H9 (cell line): ENCODE results near the gene PYGO2. TPM values are rescaled to one million over a fixed set of nuclear protein-coding genes. Genes with fewer than 3 reads are reported as not detected.

Experiments
- DNase-seq: peaks from one replicate; pipeline ENCODE4 v3.0.0-alpha.2; 2017
- H2AFZ ChIP-seq: one replicate; pipeline ENCODE4 v1.6.1; 2013; ENCODE audit warnings: mild to moderate bottlenecking, low read length, control low read depth, moderate library complexity
- H2AK5ac ChIP-seq: 2 replicates; pipeline ENCODE4 v1.6.1; 2013; ENCODE audit warnings: low read length, control low read depth, mixed read lengths; ENCODE audit not compliant: insufficient read length
- H2BK120ac ChIP-seq: one replicate; pipeline ENCODE4 v1.6.1; 2013; ENCODE audit warnings: low read depth, mild to moderate bottlenecking, low read length, control low read depth, inconsistent platforms; ENCODE audit not compliant: poor library complexity, severe bottlenecking
- H2BK12ac ChIP-seq: 2 replicates; pipeline ENCODE4 v1.6.1; 2013; ENCODE audit warnings: low read length, control low read depth, mixed read lengths, low read depth; ENCODE audit not compliant: insufficient read length
- H2BK15ac ChIP-seq: 2 replicates; pipeline ENCODE4 v1.6.1; 2013; ENCODE audit warnings: low read depth, low read length, control low read depth
- H2BK20ac ChIP-seq: one replicate; pipeline ENCODE4 v1.6.1; 2013; ENCODE audit warnings: low read depth, mild to moderate bottlenecking, low read length, control low read depth, inconsistent platforms; ENCODE audit not compliant: poor library complexity, severe bottlenecking
- H2BK5ac ChIP-seq: 2 replicates; pipeline ENCODE4 v1.6.1; 2013; ENCODE audit warnings: low read length, control low read depth, mixed read lengths; ENCODE audit not compliant: insufficient read length
- H3K14ac ChIP-seq: 2 replicates; pipeline ENCODE4 v1.6.1; 2013; ENCODE audit warnings: low read length, control low read depth; ENCODE audit not compliant: insufficient read depth
- H3K18ac ChIP-seq: 2 replicates; pipeline ENCODE4 v1.6.1; 2013; ENCODE audit warnings: low read depth, mild to moderate bottlenecking, mixed read lengths, low read length, control low read depth; ENCODE audit not compliant: insufficient read length
- H3K23ac ChIP-seq: 2 replicates; pipeline ENCODE4 v1.6.1; 2013; ENCODE audit warnings: low read length, control low read depth, mixed read lengths, low read depth; ENCODE audit not compliant: insufficient read length
- H3K23me2 ChIP-seq: 2 replicates; pipeline ENCODE4 v1.6.1; 2013; ENCODE audit warnings: low read depth, mild to moderate bottlenecking, mixed read lengths, low read length, control low read depth; ENCODE audit not compliant: insufficient read length, poor library complexity, severe bottlenecking
- H3K27ac ChIP-seq: 2 replicates; pipeline ENCODE4 v1.5.1; 2013; ENCODE audit warnings: low read length, control low read depth, mixed read lengths, low read depth; ENCODE audit not compliant: insufficient read length
- H3K27me3 ChIP-seq: 2 replicates; pipeline ENCODE4 v1.6.1; 2013; ENCODE audit warnings: low read length, control low read depth, inconsistent platforms; ENCODE audit not compliant: insufficient read depth
- H3K4ac ChIP-seq: 2 replicates; pipeline ENCODE4 v1.6.1; 2013; ENCODE audit warnings: low read depth, mild to moderate bottlenecking, control low read depth, inconsistent platforms, low read length, moderate library complexity
- H3K4me1 ChIP-seq: 2 replicates; pipeline ENCODE4 v1.6.1; 2013; ENCODE audit warnings: low read length, control low read depth, inconsistent platforms; ENCODE audit not compliant: insufficient read depth
- H3K4me2 ChIP-seq: 2 replicates; pipeline ENCODE4 v1.6.1; 2013; ENCODE audit warnings: low read length, control low read depth, mixed read lengths; ENCODE audit not compliant: insufficient read length, insufficient read depth
- H3K56ac ChIP-seq: 2 replicates; pipeline ENCODE4 v1.6.1; 2013; ENCODE audit warnings: low read depth, mild to moderate bottlenecking, mixed read lengths, low read length, control low read depth; ENCODE audit not compliant: insufficient read length
- H3K79me1 ChIP-seq: 2 replicates; pipeline ENCODE4 v1.6.1; 2013; ENCODE audit warnings: low read depth, mild to moderate bottlenecking, moderate library complexity, low read length, control low read depth, inconsistent platforms; ENCODE audit not compliant: insufficient read depth, poor library complexity, severe bottlenecking
- H3K79me2 ChIP-seq: 2 replicates; pipeline ENCODE4 v1.6.1; 2013; ENCODE audit warnings: low read length, control low read depth, inconsistent platforms; ENCODE audit not compliant: insufficient read depth
- H3K9ac ChIP-seq: 2 replicates; pipeline ENCODE4 v1.6.1; 2013; ENCODE audit warnings: low read length, control low read depth, mixed read lengths; ENCODE audit not compliant: insufficient read length; ENCODE audit errors: extremely low read depth
- H3K9me3 ChIP-seq: one replicate; pipeline ENCODE4 v1.6.1; 2013; ENCODE audit warnings: low read depth, low read length, inconsistent platforms; ENCODE audit not compliant: control insufficient read depth
- H3T11ph ChIP-seq: one replicate; pipeline ENCODE4 v1.6.1; 2013; ENCODE audit warnings: mild to moderate bottlenecking, low read length, control low read depth, inconsistent platforms
- H4K20me1 ChIP-seq: one replicate; pipeline ENCODE4 v1.6.1; 2013; ENCODE audit not compliant: control insufficient read depth, insufficient read length, insufficient read depth
- H4K5ac ChIP-seq: 2 replicates; pipeline ENCODE4 v1.6.1; 2013; ENCODE audit warnings: low read depth, mild to moderate bottlenecking, mixed read lengths, low read length, control low read depth; ENCODE audit not compliant: insufficient read length
- H4K8ac ChIP-seq: replicated peaks from 2 replicates; pipeline ENCODE4 v1.6.1; 2013; ENCODE audit warnings: low read length, control low read depth, mixed read lengths, low read depth; ENCODE audit not compliant: insufficient read length
- H4K91ac ChIP-seq: 2 replicates; pipeline ENCODE4 v1.6.1; 2013; ENCODE audit warnings: low read depth, mild to moderate bottlenecking, moderate library complexity, mixed read lengths, low read length, control low read depth; ENCODE audit not compliant: insufficient read length
- H3K27ac Mint-ChIP-seq, 3 experiments: 2 replicates in 2 of 3; 3 replicates in 1 of 3; pipeline ENCODE4 v1.8.0; 2020 to 2021; ENCODE audit warnings: mixed read lengths in 3 of 3, mild to moderate bottlenecking in 1 of 3, moderate library complexity in 1 of 3
- H3K27me3 Mint-ChIP-seq: 2 replicates; pipeline ENCODE4 v1.8.0; 2021; ENCODE audit warnings: low read depth, mild to moderate bottlenecking, moderate library complexity, mixed read lengths
- H3K36me3 Mint-ChIP-seq, 3 experiments: 2 replicates in 2 of 3; 3 replicates in 1 of 3; pipeline ENCODE4 v1.8.0; 2020 to 2021; ENCODE audit warnings: low read depth in 3 of 3, mixed read lengths in 3 of 3; ENCODE audit not compliant: insufficient read depth in 1 of 3
- H3K4me1 Mint-ChIP-seq, 2 experiments: 2 replicates each; pipeline ENCODE4 v1.8.0; 2020; ENCODE audit warnings: mixed read lengths in 2 of 2
- H3K4me3 Mint-ChIP-seq, 2 experiments: 2 replicates in 1 of 2; 3 replicates in 1 of 2; pipeline ENCODE4 v1.8.0; 2020 to 2021; ENCODE audit warnings: mild to moderate bottlenecking in 2 of 2, mixed read lengths in 2 of 2, moderate library complexity in 1 of 2
- H3K9me3 Mint-ChIP-seq, 2 experiments: 2 replicates in 1 of 2; 3 replicates in 1 of 2; pipeline ENCODE4 v1.8.0; 2020; ENCODE audit warnings: mild to moderate bottlenecking in 2 of 2, mixed read lengths in 2 of 2, moderate library complexity in 1 of 2
- CTCF ChIP-seq: fragments of 200-600 bp; sonication (generic); conservative IDR thresholded peaks from 3 replicates; pipeline ENCODE4 v1.8.0; 2021; ENCODE audit warnings: antibody characterized with exemption, mild to moderate bottlenecking
- WGBS: extraction: QIAGEN DNeasy Blood & Tissue Kit; methylation state at CpG from one replicate; pipeline ENCODE4 v1.1.7; 2013; ENCODE audit warnings: missing lambda C conversion rate, low lambda C conversion rate, mixed read lengths; ENCODE audit not compliant: insufficient read length; ENCODE audit errors: extremely low coverage; 5-methylcytosine and 5-hydroxymethylcytosine counted together
- total RNA-seq: library from RNA; stranded (reverse); gene quantifications from 2 replicates; pipeline ENCODE4 v1.2.1, GENCODE V29; 2021

Gene PYGO2
- total RNA-seq, 1 experiment from 2014 or later: 38.7 TPM

GRCh38 chr1:155002464-155003226 is 41.1 kb upstream of the PYGO2 start, which contains the start of gene ZBTB7B:
TSS of gene ZBTB7B (plus strand) at chr1:155002802. CDS start at chr1:155014661, 11,859 bp downstream.
- Histone ChIP-seq H3T11ph (no peak within 1 kb of the TSS), H4K5ac (no peak within 1 kb of the TSS), H3K14ac (peak within 1 kb of the TSS; percentile 32), H3K27ac (no peak within 1 kb of the TSS), H3K9me3 (no peaks in the 10 kb centered on the region), H3K4me1 (peaks cover 5% of the 10 kb centered on the region; the same call in 1 of the 2 replicates), H2BK12ac (no peak within 1 kb of the TSS), H3K4ac (no peak within 1 kb of the TSS), H2AK5ac (no peak within 1 kb of the TSS), H2BK20ac (no peak within 1 kb of the TSS), H3K56ac (no peak within 1 kb of the TSS), H3K4me2 (peak within 1 kb of the TSS; percentile 90), H3K9ac (peak within 1 kb of the TSS; percentile 36), H3K18ac (no peak within 1 kb of the TSS), H4K8ac (no peak within 1 kb of the TSS), H3K23me2 (peaks cover 26% of the 10 kb centered on the region), H4K91ac (no peak within 1 kb of the TSS), H3K79me1 (no peaks in the 10 kb centered on the region), H4K20me1 (no peaks in the 10 kb centered on the region), H2BK5ac (no peak within 1 kb of the TSS), H3K23ac (no peak within 1 kb of the TSS), H2BK15ac (no peak within 1 kb of the TSS), H3K27me3 (no peaks in the 10 kb centered on the region), H2AFZ (no peak within 1 kb of the TSS), H3K79me2 (no peaks in the 10 kb centered on the region; the same call in 1 of the 2 replicates), H2BK120ac (no peak within 1 kb of the TSS)
- WGBS: no CpG with 5 or more reads among the region's 35 CpGs
- H3K36me3 Mint-ChIP-seq: no peaks in the 10 kb centered on the region; a peak in 2 of 7 replicates
- H3K9me3 Mint-ChIP-seq: peaks cover 0 to 2% of the 10 kb centered on the region in 2 experiments; a peak in 3 of 5 replicates
- no peaks in the 10 kb centered on the region for H3K27me3 Mint-ChIP-seq
- TF ChIP-seq CTCF: no peak
- peak within 1 kb of the TSS; percentile 93 to 96 (median 95); a peak in 6 of 7 replicates for H3K27ac Mint-ChIP-seq
- H3K4me3 Mint-ChIP-seq: peak within 1 kb of the TSS; percentile 93 to 97
- DNase-seq: peak; percentile 39
- peaks cover 34 to 43% of the 10 kb centered on the region in 2 experiments for H3K4me1 Mint-ChIP-seq
